Measurements from ENCODE around the gene PTPRE.

DNA sequence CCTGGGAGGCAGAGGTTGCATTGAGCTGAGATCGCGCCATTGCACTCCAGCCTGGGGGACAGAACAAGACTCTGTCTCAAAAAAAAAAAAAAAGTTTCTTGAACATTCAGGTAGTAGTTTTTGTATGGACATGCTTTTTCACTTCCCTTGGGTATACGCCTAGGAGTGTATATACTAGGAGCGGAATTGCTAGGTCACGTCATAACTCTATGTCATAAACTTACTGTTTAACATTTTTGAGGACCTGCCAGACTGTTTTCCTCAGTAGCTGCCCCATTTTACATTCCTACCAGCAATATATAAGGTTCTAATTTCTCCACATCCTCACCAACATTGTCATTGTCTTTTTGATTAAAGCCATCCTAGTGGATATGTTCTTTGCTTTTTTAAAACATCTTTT lies 167.7 kb downstream of the PTPRE start:
- TF ChIP-seq, protein P1, sequence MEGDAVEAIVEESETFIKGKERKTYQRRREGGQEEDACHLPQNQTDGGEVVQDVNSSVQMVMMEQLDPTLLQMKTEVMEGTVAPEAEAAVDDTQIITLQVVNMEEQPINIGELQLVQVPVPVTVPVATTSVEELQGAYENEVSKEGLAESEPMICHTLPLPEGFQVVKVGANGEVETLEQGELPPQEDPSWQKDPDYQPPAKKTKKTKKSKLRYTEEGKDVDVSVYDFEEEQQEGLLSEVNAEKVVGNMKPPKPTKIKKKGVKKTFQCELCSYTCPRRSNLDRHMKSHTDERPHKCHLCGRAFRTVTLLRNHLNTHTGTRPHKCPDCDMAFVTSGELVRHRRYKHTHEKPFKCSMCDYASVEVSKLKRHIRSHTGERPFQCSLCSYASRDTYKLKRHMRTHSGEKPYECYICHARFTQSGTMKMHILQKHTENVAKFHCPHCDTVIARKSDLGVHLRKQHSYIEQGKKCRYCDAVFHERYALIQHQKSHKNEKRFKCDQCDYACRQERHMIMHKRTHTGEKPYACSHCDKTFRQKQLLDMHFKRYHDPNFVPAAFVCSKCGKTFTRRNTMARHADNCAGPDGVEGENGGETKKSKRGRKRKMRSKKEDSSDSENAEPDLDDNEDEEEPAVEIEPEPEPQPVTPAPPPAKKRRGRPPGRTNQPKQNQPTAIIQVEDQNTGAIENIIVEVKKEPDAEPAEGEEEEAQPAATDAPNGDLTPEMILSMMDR (IDR thresholded peaks at IDR 0.05), result no peak
- TF ChIP-seq EZH2 (IDR thresholded peaks at IDR 0.05) (no peak), EZH2phosphoT487 (IDR thresholded peaks at IDR 0.05) (no peak)

Data from neural progenitor cell (in vitro differentiated cells).